HG02759 (cell line): Measurements from ENCODE around the gene MVD.

Experiments used
- ATAC-seq: cut with Tn5 transposase; IDR thresholded peaks from one replicate; pipeline ENCODE4 v1.9.1; 2021; ENCODE audit warnings: mild to moderate bottlenecking, moderate library complexity; ENCODE audit not compliant: unreplicated experiment

The MVD gene

GRCh38 chr16:88627531-88628411 is 35.1 kb downstream of the MVD start:
- ATAC-seq: no peak

- no peak for ATAC-seq
Measured at GRCh38 chr16:88626646-88627045, 36.2 kb downstream of the MVD start.

- ATAC-seq: no peak
Measured at GRCh38 chr16:88624977-88625576, 37.8 kb downstream of the MVD start.

- ATAC-seq: no peak
Measured at GRCh38 chr16:88624481-88624880, 38.4 kb downstream of the MVD start.

GRCh38 chr16:88623858-88624257 is 39.0 kb downstream of the MVD start:
- no peak for ATAC-seq

- ATAC-seq: no peak
Measured at GRCh38 chr16:88622866-88623265, 40.0 kb downstream of the MVD start.

GRCh38 chr16:88622125-88622524 is 40.8 kb downstream of the MVD start:
- ATAC-seq: no peak

GRCh38 chr16:88619859-88620815 is 42.8 kb downstream of the MVD start:
- ATAC-seq: no peak

GRCh38 chr16:88618956-88619667 is 43.8 kb downstream of the MVD start:
- no peak for ATAC-seq

GRCh38 chr16:88618182-88618955 is 44.5 kb downstream of the MVD start:
- no peak for ATAC-seq

- no peak for ATAC-seq
Measured at GRCh38 chr16:88617268-88618031, 45.4 kb downstream of the MVD start.

GRCh38 chr16:88616736-88617135 is 46.2 kb downstream of the MVD start:
- no peak for ATAC-seq

GRCh38 chr16:88616320-88616719 is 46.6 kb downstream of the MVD start:
- no peak for ATAC-seq

- no peak for ATAC-seq
Measured at GRCh38 chr16:88614818-88615580, 47.9 kb downstream of the MVD start.

- ATAC-seq: no peak
Measured at GRCh38 chr16:88613911-88614817, 48.7 kb downstream of the MVD start.

- no peak for ATAC-seq
Measured at GRCh38 chr16:88613293-88613692, 49.6 kb downstream of the MVD start.
